NCI-H2227 treated with DMSO at 0.1 percent for 48 hours (cell line): ENCODE data around the gene NAMPT.
"Not testable (repeated sequence)": the region's sequence is repeated elsewhere in the genome, so short reads cannot be mapped to it uniquely, and the experiment has no call there.

Source experiments
- DNase-seq: peaks from one replicate; lab custom pipeline; 2025; lab: John Stamatoyannopoulos, UW

NAMPT gene

DNA sequence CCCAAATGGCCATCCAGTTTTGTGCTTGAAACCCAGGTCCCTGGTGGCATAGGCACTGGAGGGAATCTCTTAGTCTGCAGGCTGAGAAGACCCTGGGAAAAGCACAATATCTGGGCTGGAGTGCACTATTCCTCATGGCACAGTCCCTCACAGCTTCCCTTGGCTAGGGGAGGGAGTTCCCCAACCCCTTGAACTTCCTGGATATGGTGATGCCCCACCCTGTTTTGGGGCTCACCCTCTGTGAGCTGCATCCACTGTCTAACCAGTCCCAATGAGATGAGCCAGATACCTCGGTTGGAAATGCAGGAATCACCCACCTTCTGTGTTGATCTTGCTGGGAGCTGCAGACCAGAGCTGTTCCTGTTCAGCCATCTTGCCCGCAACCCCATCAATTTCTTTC, 19.8 kb upstream of the NAMPT start:
- DNase-seq = no peak

DNA sequence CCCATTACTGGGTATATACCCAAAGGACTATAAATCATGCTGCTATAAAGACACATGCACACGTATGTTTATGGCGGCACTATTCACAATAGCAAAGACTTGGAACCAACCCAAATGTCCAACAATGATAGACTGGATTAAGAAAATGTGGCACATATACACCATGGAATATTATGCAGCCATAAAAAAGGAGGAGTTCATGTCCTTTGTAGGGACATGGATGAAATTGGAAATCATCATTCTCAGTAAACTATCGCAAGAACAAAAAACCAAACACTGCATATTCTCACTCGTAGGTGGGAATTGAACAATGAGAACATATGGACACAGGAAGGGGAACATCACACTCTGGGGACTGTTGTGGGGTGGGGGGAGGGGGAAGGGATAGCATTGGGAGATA, 13.8 kb upstream of the NAMPT start:
- not testable (repeated sequence) for DNase-seq

DNA sequence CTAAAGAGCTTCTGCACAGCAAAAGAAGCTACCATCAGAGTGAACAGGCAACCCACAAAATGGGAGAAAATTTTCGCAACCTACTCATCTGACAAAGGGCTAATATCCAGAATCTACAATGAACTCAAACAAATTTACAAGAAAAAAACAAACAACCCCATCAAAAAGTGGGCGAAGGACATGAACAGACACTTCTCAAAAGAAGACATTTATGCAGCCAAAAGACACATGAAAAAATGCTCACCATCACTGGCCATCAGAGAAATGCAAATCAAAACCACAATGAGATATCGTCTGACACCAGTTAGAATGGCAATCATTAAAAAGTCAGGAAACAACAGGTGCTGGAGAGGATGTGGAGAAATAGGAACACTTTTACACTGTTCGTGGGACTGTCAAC, 13.4 kb upstream of the NAMPT start:
- DNase-seq = not testable (repeated sequence)

DNA sequence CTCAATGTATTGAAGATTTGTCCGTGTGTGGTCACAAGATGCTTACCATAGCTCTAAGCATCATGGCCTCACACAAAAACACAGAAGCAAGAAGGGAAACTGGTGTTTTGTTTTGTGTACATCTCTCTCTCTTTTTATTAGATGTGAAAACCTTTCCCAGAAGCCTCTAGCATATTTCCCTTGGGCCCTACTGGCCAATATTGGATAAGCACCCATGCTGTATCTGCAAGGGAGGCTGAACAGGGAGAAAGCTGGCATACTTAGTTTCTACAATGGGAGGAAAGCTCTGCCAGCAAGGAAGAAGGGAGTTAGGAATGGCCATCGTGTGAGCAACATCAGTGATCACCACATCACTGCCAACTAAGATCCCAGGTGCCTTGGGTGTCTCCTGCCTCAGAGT, 9.6 kb upstream of the NAMPT start:
- no peak for DNase-seq

DNA sequence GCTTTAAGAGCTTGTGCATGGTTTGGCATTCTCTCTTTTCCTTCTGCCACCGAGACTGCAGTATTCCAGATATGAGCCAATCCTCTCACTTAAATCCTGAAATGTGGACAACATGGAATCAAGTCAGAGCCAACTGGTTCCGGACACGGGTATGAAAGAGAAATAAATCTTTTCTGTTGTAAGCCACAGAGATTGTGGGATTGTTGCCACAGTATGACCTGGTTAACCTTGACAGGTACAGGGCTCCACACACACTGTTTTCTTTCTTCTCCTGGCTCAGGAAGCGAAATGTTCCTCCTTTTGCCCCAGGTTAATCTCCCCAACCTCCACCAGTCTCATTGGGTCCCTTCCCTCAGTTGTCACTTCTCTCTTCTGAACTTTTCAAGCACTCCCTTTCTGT, 6.5 kb upstream of the NAMPT start:
- no peak for DNase-seq

DNA sequence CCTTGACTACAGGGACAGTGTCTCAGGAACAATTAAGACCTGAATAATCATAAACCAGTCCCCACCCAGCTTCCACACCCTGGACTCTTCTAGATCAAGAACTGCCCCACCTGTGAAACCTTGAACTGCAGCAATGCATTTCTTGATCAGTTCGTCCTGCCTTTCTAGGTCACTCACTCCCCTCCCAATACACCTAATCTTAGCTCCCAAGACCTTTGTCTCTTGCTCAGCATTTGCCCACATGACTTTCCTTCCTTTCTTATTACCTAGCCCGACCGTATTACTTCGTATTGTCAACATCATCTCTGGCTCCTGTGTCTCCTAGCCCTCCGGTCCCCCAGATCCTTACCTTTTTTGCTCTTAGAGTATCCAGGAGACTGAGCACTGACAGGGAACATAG, 5.5 kb upstream of the NAMPT start:
- DNase-seq = no peak

DNA sequence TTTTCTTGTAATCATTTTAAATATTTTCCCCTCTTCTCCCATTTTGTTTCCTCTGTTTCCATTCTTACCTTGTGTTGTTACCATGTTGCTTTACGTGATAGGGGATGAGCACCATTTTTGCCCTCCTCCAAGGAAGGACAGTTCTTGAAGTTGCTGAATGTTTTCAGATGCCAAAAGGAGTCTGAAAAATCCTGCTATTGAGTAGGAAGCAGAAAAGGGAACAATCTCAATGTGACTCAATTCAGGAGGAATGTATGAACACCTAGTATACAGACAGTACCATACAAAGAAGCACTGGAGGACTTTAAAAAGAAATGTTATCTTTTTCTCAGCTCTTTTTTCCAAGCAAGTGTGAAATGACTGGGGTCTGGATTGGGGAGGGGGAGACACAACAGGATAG, 5.1 kb upstream of the NAMPT start:
- no peak for DNase-seq

DNA sequence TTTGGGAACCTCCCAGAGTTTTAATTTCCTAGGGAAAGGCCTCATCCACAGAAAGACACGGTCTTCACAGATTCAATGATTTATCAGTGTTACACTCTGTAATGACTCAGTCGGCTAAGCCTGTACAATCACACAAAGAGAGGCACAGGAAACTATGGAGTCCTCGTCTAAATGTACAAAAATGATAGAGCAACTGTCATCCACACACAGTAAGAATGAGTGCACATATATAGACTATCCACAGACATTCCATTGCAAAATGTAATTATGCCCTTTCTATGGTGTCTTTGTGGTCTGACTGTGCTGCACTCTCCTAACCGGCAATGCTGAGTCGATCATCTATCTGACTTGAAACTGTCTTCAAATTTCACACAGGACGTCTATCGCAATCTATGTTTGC, 3.5 kb upstream of the NAMPT start:
- DNase-seq = no peak

DNA sequence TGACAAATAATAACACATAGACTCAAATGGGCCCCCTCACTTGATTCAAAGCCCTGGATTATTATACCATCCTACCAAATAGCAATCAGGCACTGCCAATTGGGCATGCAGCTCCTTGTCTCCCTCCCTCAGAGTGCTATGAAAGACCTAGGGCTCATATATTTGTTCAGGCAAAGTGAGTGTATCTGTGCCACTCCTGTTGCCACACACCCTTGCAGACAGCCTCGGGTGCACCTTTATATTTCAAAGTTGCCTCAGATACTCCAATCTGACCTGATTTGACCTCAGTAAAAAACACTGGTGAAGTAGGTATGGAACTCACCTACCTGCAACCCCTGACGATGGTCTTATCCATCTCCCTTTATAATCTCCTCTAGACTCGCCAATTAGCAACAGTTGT, 3.0 kb upstream of the NAMPT start:
- no peak for DNase-seq

- DNase-seq = peak; percentile 12
Measured at GRCh38 chr7:106285855-106286492, 1.2 kb upstream of the NAMPT start.

- DNase-seq = peak; percentile 98
Measured at GRCh38 chr7:106285051-106285854, 470 bp upstream of the NAMPT start.

DNA sequence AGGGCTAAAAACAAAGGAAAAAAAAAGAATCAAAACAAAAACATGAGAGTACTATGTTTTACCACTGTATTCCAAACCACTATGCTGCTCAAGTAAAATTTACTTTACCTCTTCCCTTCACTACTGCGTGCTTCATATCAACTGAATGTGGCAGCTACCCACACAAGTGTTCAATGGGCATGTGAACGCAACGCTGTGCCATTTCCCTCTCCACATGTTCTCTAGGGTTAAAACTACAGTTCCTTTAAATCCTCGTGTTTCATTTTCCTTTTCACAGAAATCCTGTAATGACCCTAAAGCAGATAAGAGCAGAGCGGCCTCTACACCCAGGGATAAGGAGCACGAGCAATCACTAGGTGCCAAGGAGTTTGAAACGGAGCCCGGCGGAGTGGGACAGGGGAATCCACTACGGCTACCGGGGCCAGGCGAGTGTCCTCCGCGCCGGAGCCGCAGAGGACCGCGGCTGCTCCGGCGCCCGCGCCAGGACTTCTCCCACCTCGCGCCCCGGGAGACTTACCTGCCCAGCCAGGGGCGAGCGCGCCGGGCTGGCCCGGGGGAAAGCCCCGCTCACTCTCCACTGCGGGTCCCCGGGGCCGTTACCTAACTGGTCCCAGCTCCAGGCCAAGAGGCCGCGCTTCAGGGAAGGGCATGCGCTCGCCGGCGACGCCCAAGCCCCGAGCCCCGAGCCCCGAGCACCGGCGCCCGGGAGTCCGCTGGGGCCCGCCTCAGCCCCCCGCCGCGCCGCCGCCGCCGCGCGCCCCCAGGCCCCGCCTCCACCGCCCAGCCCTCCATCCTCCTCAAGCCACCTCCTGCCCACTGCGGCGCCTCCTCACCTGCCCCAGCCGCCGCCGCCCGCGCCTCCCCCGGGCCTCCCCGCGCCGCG, 711 bp downstream of the NAMPT start:
- peak; percentile 61 for DNase-seq

- DNase-seq = no peak
Measured at GRCh38 chr7:106283501-106283830, 1.3 kb downstream of the NAMPT start.

DNA sequence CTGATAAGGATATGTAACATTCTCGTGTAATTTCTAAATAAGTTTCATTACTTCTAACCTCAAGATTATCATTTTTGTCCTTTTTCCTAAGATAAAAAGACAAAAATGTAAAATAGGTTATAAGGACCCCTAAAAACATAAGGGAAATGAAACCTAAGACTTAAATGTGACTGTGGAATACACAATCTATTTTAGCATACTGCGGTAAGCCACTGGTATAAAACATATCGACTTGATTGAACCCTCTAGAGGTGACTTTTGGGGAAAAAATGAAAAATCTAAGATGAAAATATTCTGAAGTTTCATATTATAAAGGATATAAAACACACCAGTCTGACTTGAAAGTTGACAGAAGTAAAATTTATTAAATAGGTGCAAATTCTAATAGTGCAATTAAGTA, 1.9 kb downstream of the NAMPT start:
- no peak for DNase-seq

- no peak for DNase-seq
Measured at GRCh38 chr7:106282390-106282789, 2.4 kb downstream of the NAMPT start.

DNA sequence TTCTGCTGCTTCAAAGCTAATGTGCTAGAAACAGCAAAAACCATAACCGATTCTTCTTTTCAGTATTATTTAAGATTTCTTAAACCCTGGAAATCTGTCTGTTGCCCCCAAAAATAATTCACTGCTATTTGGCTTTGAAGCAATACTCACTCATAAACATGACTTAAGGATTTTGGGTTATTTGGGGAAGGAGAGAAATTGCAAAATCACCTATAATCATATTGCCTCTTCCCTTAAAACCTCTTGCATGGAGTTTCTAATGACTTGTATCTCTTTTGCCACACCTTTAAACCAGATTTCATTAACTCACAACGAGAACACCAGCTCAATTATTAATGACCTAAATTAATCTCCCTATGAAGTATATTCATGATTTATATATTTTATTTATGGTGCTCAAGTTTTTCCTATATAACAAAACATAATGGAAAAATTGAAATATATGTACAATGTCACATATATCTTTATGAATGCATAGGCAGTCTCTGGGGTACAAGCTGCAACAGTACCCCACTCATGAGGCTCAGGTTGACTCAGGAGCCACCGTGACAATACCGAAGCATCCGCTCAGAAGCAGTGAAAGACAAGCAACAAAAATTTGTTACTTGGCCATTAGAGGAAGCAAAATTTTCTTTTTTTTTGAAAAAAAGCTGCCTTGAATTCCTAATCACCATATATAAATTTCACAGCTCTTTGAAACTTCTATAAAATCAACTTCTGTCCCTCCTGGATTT, 3.0 kb downstream of the NAMPT start:
- DNase-seq = no peak

- DNase-seq = no peak
Measured at GRCh38 chr7:106281127-106281526, 3.7 kb downstream of the NAMPT start.

DNA sequence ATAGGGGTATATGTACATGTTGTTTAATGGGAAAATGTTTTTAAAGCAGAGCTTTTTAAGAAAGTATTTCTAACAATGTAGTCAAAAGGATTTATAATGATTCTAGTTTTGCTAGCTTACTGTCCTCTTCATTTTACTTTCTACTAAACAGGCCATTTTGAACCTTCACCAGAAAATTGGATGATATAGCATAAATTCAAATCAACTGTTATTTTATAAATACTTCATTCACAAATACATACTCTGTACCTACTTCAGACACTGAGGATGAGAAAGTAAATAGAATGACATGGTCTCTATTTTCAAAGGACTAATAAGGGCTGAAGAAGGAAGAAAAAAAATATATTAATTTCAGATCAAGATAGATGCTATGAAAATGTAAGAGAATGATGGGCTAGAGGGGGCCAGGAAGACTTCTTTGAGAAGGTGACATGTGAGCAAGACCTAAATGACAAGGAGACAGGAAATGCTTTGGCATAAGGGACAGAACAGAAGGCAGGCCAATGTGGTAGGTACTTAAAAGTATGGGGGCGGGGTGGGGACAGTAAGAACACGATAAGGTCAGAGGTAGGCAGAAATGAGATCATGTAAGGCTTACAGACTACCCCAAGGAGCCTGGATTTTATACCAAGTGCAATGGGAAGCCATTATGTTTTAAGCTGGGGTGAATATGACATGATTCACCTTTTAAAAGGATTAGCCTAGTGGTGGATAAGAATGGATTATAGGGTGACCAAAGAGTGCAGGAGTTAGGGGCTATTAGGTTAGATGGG, 5.2 kb downstream of the NAMPT start:
- DNase-seq = no peak

DNA sequence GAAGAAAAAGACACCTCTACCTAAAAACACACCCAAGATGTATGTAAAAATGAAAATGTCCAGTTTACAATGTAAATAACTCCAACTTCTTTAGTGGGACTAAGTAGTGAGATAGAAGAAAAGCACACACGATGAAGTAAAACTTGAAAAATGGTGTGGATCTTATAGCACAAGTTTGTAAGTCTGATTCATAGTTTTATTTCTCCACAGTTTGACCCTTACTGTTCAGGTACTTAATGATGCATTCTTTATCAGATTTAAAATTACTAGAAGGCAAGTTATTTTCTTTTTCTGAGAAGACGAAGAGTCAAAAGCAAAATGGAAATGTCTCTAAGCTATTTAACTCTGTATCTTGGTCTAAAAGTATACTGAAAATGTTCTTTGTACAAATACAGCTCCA, 6.1 kb downstream of the NAMPT start:
- no peak for DNase-seq

- DNase-seq = no peak
Measured at GRCh38 chr7:106277976-106278375, 6.8 kb downstream of the NAMPT start.

- no peak for DNase-seq
Measured at GRCh38 chr7:106276513-106276912, 8.3 kb downstream of the NAMPT start.
